Heart left ventricle (tissue), 16 donors: Measurements from ENCODE around the gene ALG9. TPM values are rescaled to one million over a fixed set of nuclear protein-coding genes. Genes with fewer than 3 reads are reported as not detected.

Experiments used
- ATAC-seq, 4 donors: fragments of 200-7000 bp; cut with Tn5 transposase; one replicate each; pipeline ENCODE4 v1.9.1; 2020 to 2022; ENCODE audit warnings: moderate library complexity in 4 of 4, mild to moderate bottlenecking in 3 of 4, moderate number of reproducible peaks in 1 of 4
- DNase-seq, 5 donors: peaks; one replicate each; pipeline ENCODE4 v3.0.0-alpha.2; 2020
- H3K27ac ChIP-seq, 12 donors: fragments of 200-600 bp; sonication (generic) in 4 of 12; one replicate each; pipeline versions ENCODE4 v1.5.0 to v1.8.0; 2016 to 2022; ENCODE audit warnings: mild to moderate bottlenecking in 2 of 12
- H3K27me3 ChIP-seq, 9 donors: fragments of 200-600 bp; sonication (generic) in 2 of 9; one replicate each; pipeline versions ENCODE4 v1.5.1 to v1.8.0; 2016 to 2022; ENCODE audit warnings: mild to moderate bottlenecking in 3 of 9
- H3K36me3 ChIP-seq, 9 donors: fragments of 200-600 bp; sonication (generic) in 2 of 9; one replicate each; pipeline versions ENCODE4 v1.5.0 to v1.8.0; 2018 to 2022; ENCODE audit warnings: mild to moderate bottlenecking in 2 of 9
- H3K4me1 ChIP-seq, 12 donors: fragments of 200-600 bp; sonication (generic) in 4 of 12; one replicate each; pipeline versions ENCODE4 v1.5.0 to v1.8.0; 2016 to 2022; ENCODE audit warnings: mild to moderate bottlenecking in 3 of 12
- H3K4me3 ChIP-seq, 12 donors: fragments of 200-600 bp; sonication (generic) in 4 of 12; one replicate each; pipeline versions ENCODE4 v1.5.0 to v1.8.0; 2017 to 2022; ENCODE audit warnings: mild to moderate bottlenecking in 9 of 12, moderate library complexity in 4 of 12
- H3K9me3 ChIP-seq, 12 donors: fragments of 200-600 bp; sonication (generic) in 4 of 12; one replicate each; pipeline versions ENCODE4 v1.5.0 to v1.8.0; 2016 to 2022; ENCODE audit warnings: mild to moderate bottlenecking in 1 of 12
- CTCF ChIP-seq, 12 donors: fragments of 200-600 bp; sonication (generic) in 4 of 12; IDR thresholded peaks; one replicate each; pipeline versions ENCODE4 v1.5.0 to v1.8.0; 2018 to 2022; ENCODE audit warnings: antibody characterized with exemption in 12 of 12, mild to moderate bottlenecking in 5 of 12
- POLR2A ChIP-seq, 2 donors: fragments of 450-650 bp; IDR thresholded peaks; one replicate each; pipeline ENCODE4 v1.6.1; 2017; ENCODE audit warnings: antibody characterized with exemption in 2 of 2, mild to moderate bottlenecking in 2 of 2, moderate library complexity in 2 of 2
- WGBS, 4 donors: extraction: QIAGEN DNeasy Blood & Tissue Kit in 2 of 4; methylation state at CpG; one replicate each; pipeline versions ENCODE4 v1.1.5 to v1.1.7; 2013 to 2018; 5-methylcytosine and 5-hydroxymethylcytosine counted together
- intact Hi-C, 10 donors: fragments of 100-400 bp; cut with DNase I; formaldehyde crosslinking; loops; one replicate each; pipeline versions ENCODE4 v1.11.1 to v1.14.2; 2022
- polyA plus RNA-seq, 2 donors: library from polyadenylated mRNA; stranded (reverse); fragments of 200-250 nt; gene quantifications; one replicate each; pipeline ENCODE4 v1.2.3, GENCODE V29; 2013
- total RNA-seq, 9 donors: library from RNA; depleted of rRNA in 2 of 9; stranded (reverse); fragments of >200 nt in 2 of 9; fragmentation: NEBNext Ultra II Directional in 3 of 9; extraction: Animal tissue kit (Norgen Biotek cat#: 25700) in 3 of 9; gene quantifications; one replicate each; pipeline versions ENCODE4 v1.1.0 to v1.2.4, GENCODE V29; 2016 to 2023
- donor health status: ischemic (EF 13 %, LVEDD 7.1; RV severe dilation, severe dysfunction).
- donor health status: healthy with polysubstance abuse.
- donor health status: DM: no; HTN: yes; CAD: no.
- donor health status: DM: no; HTN: no; CAD: no.
- donor health status: ischemic (EF 25% LVEDD 6.9; RV normal size, moderate dysfunction).
- donor health status: ischemic (EF 25% LVEDD 5.7; RV mildly dilated, moderate dysfunction).
- donor health status: healthy.
- donor health status: DM: yes; HTN: yes; CAD: no.
- donor health status: ischemic (EF 35%, LVEDD 5.7; RV mildly dilated, moderate dysfunction).
- donor health status: nonischemic (EF 11% LVEDD 7.7; RV severe dilation, severe dysfunction).
- donor health status: DM: yes; HTN: yes; CAD: no.
- donor health status: PGD.
- donor health status: ischemic (EF 29% LVEDD 5.4; RV normal size, mild dysfunction).
- donor health status: nonischemic (EF 23%, LVEDD 6.1; RV moderate dilation, normal function).

Gene ALG9
- total and polyA plus RNA-seq, 11 donors, result 13.5 to 26.5 (median 17.6) TPM

GRCh38 chr11:111836721-111837120, 34.7 kb downstream of the ALG9 start:
- TF ChIP-seq CTCF (IDR thresholded peaks at IDR 0.05) (no peak), POLR2A (IDR thresholded peaks at IDR 0.05) (no peak)
- ATAC-seq, result no peak
- Histone ChIP-seq H3K4me3 (no peak overlapping the region), H3K36me3 (peaks cover 0 to 84% (median 57%) of the 10 kb centered on the region in 9 donors), H3K4me1 (peaks cover 0 to 10% (median 4%) of the 10 kb centered on the region in 12 donors), H3K9me3 (no peaks in the 10 kb centered on the region), H3K27me3 (no peaks in the 10 kb centered on the region), H3K27ac (no peak overlapping the region)
- 75 to 82% (median 79%) methylated on average over 1 of the region's 1 CpG for WGBS, 4 donors
- intact Hi-C loops, result loop anchor here in 2 of 10 donors (5.0 to 10.0 kb wide), 2 partner anchors 52 to 59 kb away; no protein-coding TSS in a partner anchor
- no peak for DNase-seq

GRCh38 chr11:111836162-111836561, 35.2 kb downstream of the ALG9 start:
- 73 to 84% (median 78%) methylated on average over 1 of the region's 1 CpG for WGBS, 4 donors
- Histone ChIP-seq H3K4me3 (no peak overlapping the region), H3K27ac (no peak overlapping the region), H3K9me3 (no peaks in the 10 kb centered on the region), H3K36me3 (peaks cover 0 to 90% (median 57%) of the 10 kb centered on the region in 9 donors), H3K27me3 (no peaks in the 10 kb centered on the region), H3K4me1 (peaks cover 0 to 9% (median under 1%) of the 10 kb centered on the region in 12 donors)
- DNase-seq (no peak), ATAC-seq (no peak)
- TF ChIP-seq POLR2A (IDR thresholded peaks at IDR 0.05), result no peak
- no peak for TF ChIP-seq CTCF (IDR thresholded peaks at IDR 0.05)
- intact Hi-C loops, result loop anchor here in 2 of 10 donors (5.0 to 10.0 kb wide), 2 partner anchors 51 to 59 kb away; no protein-coding TSS in a partner anchor

GRCh38 chr11:111835665-111836064, 35.7 kb downstream of the ALG9 start:
- peaks cover 0 to 95% (median 57%) of the 10 kb centered on the region in 9 donors for H3K36me3 ChIP-seq
- DNase-seq, result no peak

More at GRCh38 chr11:111835665-111836064, 35.7 kb downstream of the ALG9 start:
- no peaks in the 10 kb centered on the region for H3K27me3 ChIP-seq
- peaks cover 0 to 7% (median 0%) of the 10 kb centered on the region in 12 donors for H3K4me1 ChIP-seq
- TF ChIP-seq POLR2A (IDR thresholded peaks at IDR 0.05), result no peak
- TF ChIP-seq CTCF (IDR thresholded peaks at IDR 0.05), result no peak
- no peaks in the 10 kb centered on the region for H3K9me3 ChIP-seq
- intact Hi-C loops, result loop anchor here in 2 of 10 donors (5.0 to 10.0 kb wide), 2 partner anchors 51 to 58 kb away; no protein-coding TSS in a partner anchor
- no peak overlapping the region for H3K4me3 ChIP-seq
- no peak overlapping the region for H3K27ac ChIP-seq
- 94 to 99% (median 96%) methylated on average over 7 of the region's 7 CpGs for WGBS, 4 donors
- no peak for ATAC-seq
